Measurements from ENCODE around the gene MRPL41. TPM values are rescaled to one million over a fixed set of nuclear protein-coding genes. Genes with fewer than 3 reads are reported as not detected.

Gene MRPL41
- total RNA-seq, 2 donors from 2014 or later = 94.4 to 146 TPM

DNA sequence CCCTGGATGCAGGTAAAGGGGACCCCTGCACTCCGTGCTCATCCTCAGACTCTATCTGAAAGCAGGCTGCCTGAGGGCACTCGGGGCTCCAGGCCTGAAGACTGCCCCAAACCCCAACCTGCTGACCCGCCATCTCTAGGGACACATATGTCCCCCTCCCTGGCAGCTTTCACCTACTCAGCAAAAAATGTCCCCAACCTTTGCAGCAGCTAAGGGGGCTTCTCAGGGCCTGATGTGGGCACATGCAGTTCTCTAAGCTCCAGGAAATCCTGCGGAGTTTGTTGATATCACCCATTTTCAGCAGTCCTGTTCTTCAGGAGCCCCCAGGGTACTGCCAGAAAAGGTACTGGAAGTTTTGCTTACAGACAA, 29.3 kb downstream of the MRPL41 start:
- H3K4me3 ChIP-seq = no peak overlapping the region
- no peaks in the 10 kb centered on the region for H3K4me1 ChIP-seq
- no peak overlapping the region for H3K27ac ChIP-seq
- TF ChIP-seq, protein P1, sequence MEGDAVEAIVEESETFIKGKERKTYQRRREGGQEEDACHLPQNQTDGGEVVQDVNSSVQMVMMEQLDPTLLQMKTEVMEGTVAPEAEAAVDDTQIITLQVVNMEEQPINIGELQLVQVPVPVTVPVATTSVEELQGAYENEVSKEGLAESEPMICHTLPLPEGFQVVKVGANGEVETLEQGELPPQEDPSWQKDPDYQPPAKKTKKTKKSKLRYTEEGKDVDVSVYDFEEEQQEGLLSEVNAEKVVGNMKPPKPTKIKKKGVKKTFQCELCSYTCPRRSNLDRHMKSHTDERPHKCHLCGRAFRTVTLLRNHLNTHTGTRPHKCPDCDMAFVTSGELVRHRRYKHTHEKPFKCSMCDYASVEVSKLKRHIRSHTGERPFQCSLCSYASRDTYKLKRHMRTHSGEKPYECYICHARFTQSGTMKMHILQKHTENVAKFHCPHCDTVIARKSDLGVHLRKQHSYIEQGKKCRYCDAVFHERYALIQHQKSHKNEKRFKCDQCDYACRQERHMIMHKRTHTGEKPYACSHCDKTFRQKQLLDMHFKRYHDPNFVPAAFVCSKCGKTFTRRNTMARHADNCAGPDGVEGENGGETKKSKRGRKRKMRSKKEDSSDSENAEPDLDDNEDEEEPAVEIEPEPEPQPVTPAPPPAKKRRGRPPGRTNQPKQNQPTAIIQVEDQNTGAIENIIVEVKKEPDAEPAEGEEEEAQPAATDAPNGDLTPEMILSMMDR (IDR thresholded peaks at IDR 0.05) = no peak
- H3K9ac ChIP-seq (ENCODE audit: low read depth in 2 of 2, low read length in 2 of 2) = no peak overlapping the region
- DNase-seq = no peak
- no peaks in the 10 kb centered on the region for H3K27me3 ChIP-seq
- no peaks in the 10 kb centered on the region for H3K9me3 ChIP-seq
- intact Hi-C loops (cut with DNase I) = no loop called here
- no peaks in the 10 kb centered on the region for H3K36me3 ChIP-seq

DNA sequence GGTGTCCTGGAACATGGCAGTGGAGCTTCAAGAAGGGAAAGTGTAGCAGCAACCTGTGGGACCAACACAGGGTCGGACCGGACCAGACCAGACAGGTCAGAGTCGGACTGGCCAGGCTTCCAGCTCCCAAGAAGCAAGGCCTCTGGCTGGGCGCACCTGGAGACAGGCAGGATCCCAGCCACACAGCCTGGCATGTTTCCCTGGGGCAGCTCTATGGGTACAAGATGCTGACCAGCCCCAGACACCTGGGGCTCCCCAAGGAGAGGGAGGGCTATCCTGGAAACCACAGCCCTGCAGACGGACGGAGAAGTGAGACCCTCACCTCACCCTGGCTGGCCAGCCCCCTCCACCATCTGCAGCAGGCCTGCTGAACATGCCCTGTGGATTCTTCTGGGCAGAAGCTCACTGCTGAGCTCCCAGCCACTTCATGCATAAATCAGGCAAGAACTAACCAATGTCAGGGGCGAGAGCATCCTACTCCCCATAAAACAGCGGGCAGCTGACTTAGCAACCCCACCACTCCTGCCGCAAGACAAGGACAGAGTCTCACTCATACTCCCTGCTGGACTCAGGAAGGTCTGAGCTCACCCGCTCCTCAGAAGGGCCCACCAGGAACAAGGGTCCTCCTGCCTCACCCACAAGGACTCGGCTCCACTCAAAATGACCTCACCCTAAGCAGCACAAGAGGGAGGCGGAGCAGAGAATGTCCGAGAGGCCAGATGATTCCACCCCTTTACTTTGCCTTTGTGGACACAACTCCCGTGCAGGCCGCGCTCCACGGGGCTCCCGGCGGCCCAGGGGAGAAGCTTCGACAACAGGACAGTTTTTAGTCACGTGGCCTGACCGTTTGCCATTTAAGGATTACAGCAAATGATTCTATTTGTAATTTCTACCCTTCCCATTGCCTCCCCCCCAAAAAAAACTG, 29.9 kb downstream of the MRPL41 start:
- Histone ChIP-seq H3K27me3 (no peaks in the 10 kb centered on the region), H3K9me3 (no peaks in the 10 kb centered on the region), H3K4me3 (no peak overlapping the region), H3K36me3 (no peaks in the 10 kb centered on the region), H3K4me1 (no peaks in the 10 kb centered on the region), H3K27ac (no peak overlapping the region), H3K9ac (ENCODE audit: low read depth in 2 of 2, low read length in 2 of 2) (no peak overlapping the region)
- TF ChIP-seq, protein P1 (IDR thresholded peaks at IDR 0.05) = no peak
- intact Hi-C loops (cut with DNase I) = no loop called here
- no peak for DNase-seq

- H3K4me3 ChIP-seq = no peak overlapping the region
- TF ChIP-seq, protein P1 (IDR thresholded peaks at IDR 0.05) = no peak
- intact Hi-C loops (cut with DNase I) = no loop called here
- no peaks in the 10 kb centered on the region for H3K36me3 ChIP-seq
- no peak overlapping the region for H3K27ac ChIP-seq
- no peaks in the 10 kb centered on the region for H3K27me3 ChIP-seq
- no peak overlapping the region for H3K9ac ChIP-seq (ENCODE audit: low read depth in 2 of 2, low read length in 2 of 2)
- H3K4me1 ChIP-seq = no peaks in the 10 kb centered on the region
- DNase-seq = no peak
- no peaks in the 10 kb centered on the region for H3K9me3 ChIP-seq
Observed at GRCh38 chr9:137582286-137582860, 30.7 kb downstream of the MRPL41 start.

DNA sequence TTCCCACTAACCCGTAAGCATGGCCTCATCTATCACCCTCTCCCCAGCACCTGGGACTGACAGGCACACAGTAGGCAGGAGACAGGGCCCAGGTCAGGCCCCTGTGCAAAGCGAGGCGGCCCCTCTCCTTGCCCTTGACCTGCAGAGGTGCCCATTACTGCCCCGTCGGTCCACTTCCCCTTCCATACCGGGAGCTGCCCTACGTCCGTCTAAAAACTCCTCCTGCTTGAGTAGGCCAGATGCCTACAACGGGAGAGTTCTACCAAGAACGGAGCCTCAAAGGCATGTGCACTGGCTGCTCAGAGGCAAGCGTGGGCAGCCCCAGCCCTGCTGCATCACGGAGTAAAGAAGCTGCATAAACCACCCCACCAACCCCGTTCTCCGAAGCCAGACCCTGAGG, 31.7 kb downstream of the MRPL41 start:
- TF ChIP-seq, protein P1 (IDR thresholded peaks at IDR 0.05) = no peak
- Histone ChIP-seq H3K9ac (ENCODE audit: low read depth in 2 of 2, low read length in 2 of 2) (no peak overlapping the region), H3K36me3 (no peaks in the 10 kb centered on the region), H3K27ac (no peak overlapping the region), H3K27me3 (no peaks in the 10 kb centered on the region), H3K4me1 (no peaks in the 10 kb centered on the region), H3K9me3 (no peaks in the 10 kb centered on the region), H3K4me3 (no peak overlapping the region)
- intact Hi-C loops (cut with DNase I) = no loop called here
- no peak for DNase-seq

GRCh38 chr9:137583957-137584356, 32.3 kb downstream of the MRPL41 start:
- H3K27me3 ChIP-seq = no peaks in the 10 kb centered on the region
- no peak overlapping the region for H3K4me3 ChIP-seq
- peaks cover 2% of the 10 kb centered on the region for H3K4me1 ChIP-seq
- intact Hi-C loops (cut with DNase I) = no loop called here
- H3K9ac ChIP-seq (ENCODE audit: low read depth in 2 of 2, low read length in 2 of 2) = no peak overlapping the region
- DNase-seq = no peak
- H3K36me3 ChIP-seq = no peaks in the 10 kb centered on the region
- H3K27ac ChIP-seq = no peak overlapping the region
- TF ChIP-seq, protein P1 (IDR thresholded peaks at IDR 0.05) = no peak
- no peaks in the 10 kb centered on the region for H3K9me3 ChIP-seq

Measured in colonic mucosa (tissue), 4 donors.